Epithelial cell of proximal tubule (primary cell): ENCODE data around the gene HSD17B12. TPM values are rescaled to one million over a fixed set of nuclear protein-coding genes. Genes with fewer than 3 reads are reported as not detected.

Source experiments
- DNase-seq: peaks from one replicate; pipeline ENCODE4 v3.0.0-alpha.2; 2011; ENCODE audit warnings: low read depth
- H3K4me3 ChIP-seq: 2 replicates; pipeline ENCODE4 v1.5.1; 2011; ENCODE audit warnings: low read depth, mild to moderate bottlenecking, low read length
- CTCF ChIP-seq: conservative IDR thresholded peaks from 2 replicates; pipeline ENCODE4 v1.5.1; 2012; ENCODE audit warnings: low read depth, mild to moderate bottlenecking, low read length
- total RNA-seq: library from RNA; depleted of rRNA; stranded (reverse); fragments of >200 nt; gene quantifications from 2 replicates; pipeline ENCODE4 v1.2.3, GENCODE V29; 2015

The HSD17B12 gene
- total RNA-seq, 1 donor from 2014 or later = 49.5 TPM

- TF ChIP-seq CTCF = no peak
- no peak for DNase-seq
- no peak overlapping the region for H3K4me3 ChIP-seq
Measured at GRCh38 chr11:43693731-43694130, 13.2 kb downstream of the HSD17B12 start.

- no peak for DNase-seq
- TF ChIP-seq CTCF = no peak
- no peak overlapping the region for H3K4me3 ChIP-seq
Measured at GRCh38 chr11:43694477-43694876, 13.9 kb downstream of the HSD17B12 start.

GRCh38 chr11:43697679-43698078, 17.1 kb downstream of the HSD17B12 start:
- DNase-seq = no peak

DNA sequence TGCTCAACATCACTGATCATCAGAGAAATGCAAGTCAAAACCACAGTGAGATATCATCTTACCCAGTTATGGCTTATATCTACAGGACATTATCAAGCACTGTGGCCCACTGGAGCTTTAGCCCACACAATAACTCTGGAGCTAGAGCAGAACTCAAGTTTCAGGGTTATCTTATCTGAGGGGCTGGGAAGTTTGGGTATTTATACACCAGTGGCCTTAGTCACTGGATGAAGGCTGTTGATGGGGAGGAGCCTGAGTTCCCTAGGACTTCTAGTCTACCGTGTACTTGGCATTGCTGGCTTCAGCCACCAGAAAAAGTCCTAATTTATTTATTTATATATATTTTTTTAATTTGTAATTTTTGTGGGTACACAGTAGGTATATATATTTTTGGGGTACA, 19.3 kb downstream of the HSD17B12 start:
- no peak for DNase-seq
- TF ChIP-seq CTCF = no peak
- no peak overlapping the region for H3K4me3 ChIP-seq

More at GRCh38 chr11:43697679-43698078, 17.1 kb downstream of the HSD17B12 start:
- no peak for TF ChIP-seq CTCF
- no peak overlapping the region for H3K4me3 ChIP-seq

GRCh38 chr11:43706631-43707030, 26.1 kb downstream of the HSD17B12 start:
- DNase-seq = no peak
- no peak for TF ChIP-seq CTCF
- H3K4me3 ChIP-seq = no peak overlapping the region

- DNase-seq = no peak
- peak; percentile 58 for TF ChIP-seq CTCF
- no peak overlapping the region for H3K4me3 ChIP-seq
Measured at GRCh38 chr11:43708776-43709175, 28.2 kb downstream of the HSD17B12 start.

GRCh38 chr11:43709689-43710088, 29.2 kb downstream of the HSD17B12 start:
- DNase-seq = no peak
- H3K4me3 ChIP-seq = no peak overlapping the region
- TF ChIP-seq CTCF = no peak
